ENCODE measurements around the gene ASPG.

GRCh38 chr14:104036212-104036611 is 49.3 kb upstream of the ASPG start:
- TF ChIP-seq CTCF (conservative IDR thresholded peaks at IDR 0.05) (no peak), ZFX (IDR thresholded peaks at IDR 0.05) (no peak)

All from C4-2B (cell line).